ENCODE data around the gene ABCB11. TPM values are rescaled to one million over a fixed set of nuclear protein-coding genes. Genes with fewer than 3 reads are reported as not detected.
"Not testable (repeated sequence)": the region's sequence is repeated elsewhere in the genome, so short reads cannot be mapped to it uniquely, and the experiment has no call there.

The ABCB11 gene
- total RNA-seq, 2 experiments from 2014 or later = 0.28 TPM; not detected in 1

DNA sequence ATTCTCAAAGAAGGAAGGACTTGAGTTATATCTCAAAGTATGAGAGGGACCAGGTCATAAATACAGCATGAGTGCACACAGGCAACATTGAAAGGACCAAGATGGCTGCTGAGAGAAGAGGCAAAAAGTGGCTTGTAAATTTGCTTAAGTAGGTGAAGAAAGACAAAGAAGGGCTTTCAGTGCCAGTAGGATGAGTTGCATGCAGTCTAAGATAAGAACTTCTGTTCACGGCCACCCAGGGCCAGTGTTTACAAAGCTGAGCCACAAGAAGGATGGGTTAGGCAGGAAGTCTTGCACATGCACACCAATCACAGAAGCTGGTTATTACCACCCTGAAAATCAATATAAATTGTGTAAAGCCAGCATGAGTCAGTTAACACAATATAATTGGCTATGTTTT, 3.1 kb upstream of the ABCB11 start:
- no peak for DNase-seq
- Mint-ChIP-seq H3K27ac (no peak overlapping the region), H3K9me3 (peaks cover 5% of the 10 kb centered on the region), H3K36me3 (peaks cover 3% of the 10 kb centered on the region), H3K4me3 (no peak overlapping the region), H3K27me3 (no peaks in the 10 kb centered on the region), H3K4me1 (peaks cover 3% of the 10 kb centered on the region)
- peak; percentile 60 for ATAC-seq (ENCODE audit: low read depth)
- POLR2A ChIA-PET = no interaction called here

- POLR2A ChIA-PET = no interaction called here
- peaks cover 5% of the 10 kb centered on the region for H3K9me3 Mint-ChIP-seq
Observed at GRCh38 chr2:169029341-169029740, 1.8 kb downstream of the ABCB11 start.

GRCh38 chr2:169027234-169027633, 3.9 kb downstream of the ABCB11 start:
- POLR2A ChIA-PET = no interaction called here
- H3K4me3 Mint-ChIP-seq = no peak overlapping the region
- peaks cover 9% of the 10 kb centered on the region for H3K4me1 Mint-ChIP-seq
- ATAC-seq (ENCODE audit: low read depth) (no peak), DNase-seq (no peak)
- no peaks in the 10 kb centered on the region for H3K9me3 Mint-ChIP-seq
- peaks cover 4% of the 10 kb centered on the region for H3K27me3 Mint-ChIP-seq
- H3K27ac Mint-ChIP-seq = no peak overlapping the region
- no peaks in the 10 kb centered on the region for H3K36me3 Mint-ChIP-seq

More at GRCh38 chr2:169029341-169029740, 1.8 kb downstream of the ABCB11 start:
- no peak for DNase-seq
- no peaks in the 10 kb centered on the region for H3K36me3 Mint-ChIP-seq
- no peaks in the 10 kb centered on the region for H3K27me3 Mint-ChIP-seq
- peaks cover 9% of the 10 kb centered on the region for H3K4me1 Mint-ChIP-seq
- H3K4me3 Mint-ChIP-seq = no peak overlapping the region
- no peak overlapping the region for H3K27ac Mint-ChIP-seq
- no peak for ATAC-seq (ENCODE audit: low read depth)

DNA sequence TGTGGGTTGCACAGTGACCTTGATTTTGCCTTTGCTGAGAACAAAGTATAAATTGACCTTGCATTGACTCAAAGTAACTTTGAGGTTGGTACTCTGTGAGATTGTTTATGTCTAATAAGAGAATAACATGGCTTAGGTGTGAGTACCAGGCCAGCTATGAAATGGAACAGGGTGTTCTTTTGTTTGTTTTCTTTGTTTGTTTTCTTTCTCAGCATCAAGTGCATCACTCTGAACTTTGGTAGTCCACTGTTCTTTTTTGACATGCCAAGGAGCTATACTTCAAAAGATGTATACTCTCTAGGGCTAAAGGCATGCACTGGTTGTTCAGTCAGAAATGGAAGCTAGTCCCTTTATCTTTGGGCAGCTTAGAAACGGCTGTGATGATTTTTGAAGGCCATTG, 5.1 kb downstream of the ABCB11 start:
- POLR2A ChIA-PET = no interaction called here
- ATAC-seq (ENCODE audit: low read depth) (no peak), DNase-seq (no peak)
- H3K36me3 Mint-ChIP-seq = no peaks in the 10 kb centered on the region
- no peak overlapping the region for H3K4me3 Mint-ChIP-seq
- no peaks in the 10 kb centered on the region for H3K9me3 Mint-ChIP-seq
- H3K4me1 Mint-ChIP-seq = peaks cover 9% of the 10 kb centered on the region
- no peak overlapping the region for H3K27ac Mint-ChIP-seq
- H3K27me3 Mint-ChIP-seq = peaks cover 9% of the 10 kb centered on the region

DNA sequence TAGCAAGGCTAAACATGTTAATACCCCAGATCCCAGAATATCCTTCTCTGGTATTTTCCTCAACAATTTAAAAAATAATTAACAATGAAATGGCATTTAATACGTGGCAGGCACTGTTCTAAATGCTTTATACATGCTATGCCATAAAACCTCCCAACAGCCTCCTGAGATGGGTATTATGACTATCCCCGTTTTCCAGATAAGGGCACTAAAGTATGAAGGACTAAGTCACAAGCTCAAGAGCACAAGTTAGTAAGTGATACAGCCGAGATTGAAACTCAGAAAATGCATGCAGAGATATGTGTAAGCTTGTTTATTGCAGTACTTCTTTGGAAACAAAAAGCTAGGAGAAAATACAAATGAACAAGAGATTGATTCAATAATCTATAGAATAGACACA, 8.0 kb downstream of the ABCB11 start:
- ATAC-seq (ENCODE audit: low read depth) = no peak
- Mint-ChIP-seq H3K36me3 (no peaks in the 10 kb centered on the region), H3K4me1 (peaks cover 9% of the 10 kb centered on the region)

DNA sequence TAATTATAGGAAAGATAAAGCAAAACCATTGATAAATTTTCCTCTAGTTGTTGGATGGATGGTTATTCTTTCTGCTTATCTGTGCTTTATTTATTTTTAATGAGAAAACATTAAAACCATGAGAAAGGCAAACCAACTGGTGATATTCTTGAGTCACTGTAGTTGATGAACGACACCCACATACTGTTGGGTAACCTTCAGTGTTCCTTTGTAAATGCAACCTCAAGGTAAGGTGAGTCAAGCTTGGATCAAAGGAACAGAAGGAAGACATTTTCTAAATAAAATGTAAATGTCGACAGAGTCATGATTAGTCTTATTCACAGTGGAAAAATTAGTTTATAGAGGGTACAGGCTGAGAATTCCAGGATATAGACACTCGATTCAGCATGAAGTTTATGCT, 12.7 kb downstream of the ABCB11 start:
- no peak overlapping the region for H3K27ac Mint-ChIP-seq
- peaks cover 22% of the 10 kb centered on the region for H3K27me3 Mint-ChIP-seq
- ATAC-seq (ENCODE audit: low read depth) (no peak), DNase-seq (no peak)
- H3K4me1 Mint-ChIP-seq = peaks cover 4% of the 10 kb centered on the region
- POLR2A ChIA-PET = no interaction called here
- no peak overlapping the region for H3K4me3 Mint-ChIP-seq
- no peaks in the 10 kb centered on the region for H3K36me3 Mint-ChIP-seq
- H3K9me3 Mint-ChIP-seq = peaks cover 1% of the 10 kb centered on the region

More for the DNA sequence above, 8.0 kb downstream of the ABCB11 start:
- POLR2A ChIA-PET = no interaction called here
- Mint-ChIP-seq H3K27ac (no peak overlapping the region), H3K9me3 (no peaks in the 10 kb centered on the region), H3K4me3 (no peak overlapping the region), H3K27me3 (peaks cover 18% of the 10 kb centered on the region)
- no peak for DNase-seq

DNA sequence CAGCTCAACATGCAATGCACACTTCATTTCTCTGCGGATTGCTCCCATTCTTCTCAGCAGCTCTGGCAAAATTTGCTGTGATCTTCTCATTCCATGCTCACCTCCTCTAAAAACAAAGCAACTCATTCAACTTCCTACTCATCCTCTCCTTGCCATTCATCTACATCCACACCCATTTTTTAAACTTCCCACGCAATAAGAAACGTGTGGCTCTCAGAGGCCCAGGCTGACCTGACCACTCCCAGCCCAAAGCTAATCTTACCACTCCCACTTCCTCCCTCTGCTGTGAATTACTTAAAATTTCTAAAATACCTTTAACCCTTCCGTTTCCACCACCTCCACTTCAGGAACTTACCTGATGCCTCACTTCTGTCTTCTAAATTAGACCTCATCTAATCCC, 15.2 kb downstream of the ABCB11 start:
- Mint-ChIP-seq H3K9me3 (peaks cover 1% of the 10 kb centered on the region), H3K4me1 (peaks cover 4% of the 10 kb centered on the region), H3K27me3 (peaks cover 17% of the 10 kb centered on the region), H3K36me3 (no peaks in the 10 kb centered on the region), H3K27ac (no peak overlapping the region), H3K4me3 (no peak overlapping the region)
- ATAC-seq (ENCODE audit: low read depth) (no peak), DNase-seq (no peak)
- POLR2A ChIA-PET = no interaction called here

- Mint-ChIP-seq H3K4me1 (peaks cover 4% of the 10 kb centered on the region), H3K36me3 (no peaks in the 10 kb centered on the region), H3K27ac (no peak overlapping the region), H3K9me3 (peaks cover 1% of the 10 kb centered on the region), H3K4me3 (no peak overlapping the region), H3K27me3 (peaks cover 12% of the 10 kb centered on the region)
- no peak for ATAC-seq (ENCODE audit: low read depth)
- DNase-seq = no peak
- POLR2A ChIA-PET = no interaction called here
Observed at GRCh38 chr2:169014780-169015179, 16.3 kb downstream of the ABCB11 start.

GRCh38 chr2:169013628-169014026, 17.5 kb downstream of the ABCB11 start:
- POLR2A ChIA-PET = no interaction called here
- Mint-ChIP-seq H3K9me3 (peaks cover 1% of the 10 kb centered on the region), H3K27ac (no peak overlapping the region), H3K36me3 (no peaks in the 10 kb centered on the region), H3K4me3 (no peak overlapping the region), H3K27me3 (peaks cover 9% of the 10 kb centered on the region), H3K4me1 (peaks cover 4% of the 10 kb centered on the region)
- ATAC-seq (ENCODE audit: low read depth) (no peak), DNase-seq (no peak)

GRCh38 chr2:169012812-169013627, 18.1 kb downstream of the ABCB11 start:
- Mint-ChIP-seq H3K9me3 (peaks cover 1% of the 10 kb centered on the region), H3K27me3 (peaks cover 7% of the 10 kb centered on the region), H3K27ac (no peak overlapping the region), H3K4me1 (peaks cover 7% of the 10 kb centered on the region), H3K4me3 (no peak overlapping the region), H3K36me3 (no peaks in the 10 kb centered on the region)
- ATAC-seq (ENCODE audit: low read depth) = no peak
- DNase-seq = no peak
- POLR2A ChIA-PET = no interaction called here

DNA sequence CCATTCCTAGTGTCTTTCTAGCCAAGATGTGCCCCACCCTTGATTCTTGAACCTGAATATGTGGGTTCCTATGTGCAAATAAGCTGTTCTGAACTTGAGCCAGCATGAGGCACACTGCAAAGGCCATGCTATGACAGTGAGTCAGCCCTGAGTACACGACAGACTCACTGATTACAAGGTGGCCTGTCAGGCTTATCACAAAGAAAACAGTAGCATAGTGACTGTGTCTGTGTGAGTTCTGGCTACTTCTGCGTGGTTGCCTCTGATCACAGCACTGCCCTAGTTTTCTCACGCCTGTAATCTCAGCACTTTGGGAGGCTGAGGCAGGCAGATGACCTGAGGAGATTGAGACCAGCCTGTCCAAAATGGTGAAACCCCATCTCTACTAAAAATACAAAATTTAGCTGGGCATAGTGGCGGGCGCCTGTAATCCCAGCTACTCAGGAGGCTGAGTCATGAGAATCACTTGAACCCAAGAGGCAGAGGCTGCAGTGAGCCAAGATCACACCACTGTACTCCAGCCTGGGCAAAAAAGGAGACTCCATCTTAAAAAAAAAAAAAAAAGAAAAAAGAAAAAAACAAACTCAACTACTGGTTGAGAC, 18.8 kb downstream of the ABCB11 start:
- H3K4me1 Mint-ChIP-seq = peaks cover 13% of the 10 kb centered on the region
- POLR2A ChIA-PET; H3K27me3 Mint-ChIP-seq; ATAC-seq (ENCODE audit: low read depth); H3K9me3 Mint-ChIP-seq; DNase-seq; H3K27ac Mint-ChIP-seq; H3K36me3 Mint-ChIP-seq; H3K4me3 Mint-ChIP-seq: not testable (repeated sequence)

- H3K27ac Mint-ChIP-seq = no peak overlapping the region
- POLR2A ChIA-PET = no interaction called here
- ATAC-seq (ENCODE audit: low read depth) = no peak
Observed at GRCh38 chr2:169011698-169012097, 19.4 kb downstream of the ABCB11 start.

GRCh38 chr2:169010633-169011460, 20.3 kb downstream of the ABCB11 start:
- peaks cover 11% of the 10 kb centered on the region for H3K4me1 Mint-ChIP-seq
- ATAC-seq (ENCODE audit: low read depth) (no peak), DNase-seq (no peak)
- POLR2A ChIA-PET = no interaction called here
- H3K9me3 Mint-ChIP-seq = peaks cover 1% of the 10 kb centered on the region
- peaks cover 1% of the 10 kb centered on the region for H3K27me3 Mint-ChIP-seq
- no peak overlapping the region for H3K4me3 Mint-ChIP-seq
- H3K36me3 Mint-ChIP-seq = no peaks in the 10 kb centered on the region
- H3K27ac Mint-ChIP-seq = no peak overlapping the region

More at GRCh38 chr2:169011698-169012097, 19.4 kb downstream of the ABCB11 start:
- H3K4me1 Mint-ChIP-seq = peaks cover 14% of the 10 kb centered on the region
- peaks cover 5% of the 10 kb centered on the region for H3K27me3 Mint-ChIP-seq
- no peaks in the 10 kb centered on the region for H3K36me3 Mint-ChIP-seq
- H3K9me3 Mint-ChIP-seq = peaks cover 1% of the 10 kb centered on the region
- DNase-seq = no peak
- H3K4me3 Mint-ChIP-seq = no peak overlapping the region
